SK-N-MC (cell line): ENCODE results near the gene CD300E.

Experiments used
- DNase-seq: peaks from one replicate; pipeline ENCODE4 v3.0.0-alpha.2; 2011; ENCODE audit warnings: low read depth, low spot score
- H3K27ac ChIP-seq: fragments of 200-600 bp; sonication (generic); 2 replicates; pipeline ENCODE4 v1.5.1; 2016; ENCODE audit warnings: mixed run types
- H3K36me3 ChIP-seq: fragments of 200-600 bp; sonication (generic); 2 replicates; pipeline ENCODE4 v1.6.1; 2017; ENCODE audit warnings: antibody characterized with exemption, low read length, mixed read lengths; ENCODE audit not compliant: insufficient read depth
- H3K4me3 ChIP-seq: fragments of 200-600 bp; sonication (generic); 2 replicates; pipeline ENCODE4 v1.5.1; 2016
- H3K9ac ChIP-seq: fragments of 200-600 bp; sonication (generic); 2 replicates; pipeline ENCODE4 v1.8.0; 2017; ENCODE audit warnings: mixed run types, mixed read lengths; ENCODE audit not compliant: insufficient read length
- H3K9me3 ChIP-seq: fragments of 200-600 bp; sonication (generic); 2 replicates; pipeline ENCODE4 v1.6.1; 2017; ENCODE audit warnings: low read depth, mild to moderate bottlenecking, antibody characterized with exemption, low read length, moderate library complexity, mixed read lengths
- EZH2 ChIP-seq: fragments of 200-600 bp; sonication (generic); IDR thresholded peaks from one replicate; pipeline ENCODE4 v1.6.1; 2017; ENCODE audit warnings: antibody characterized with exemption
- FOXP2 ChIP-seq: optimal IDR thresholded peaks from 2 replicates; pipeline ENCODE3; 2011; ENCODE audit warnings: mild to moderate bottlenecking, moderate library complexity; ENCODE audit not compliant: insufficient read depth; ENCODE audit errors: extremely low read length, control extremely low read depth
- POLR2AphosphoS5 ChIP-seq: IDR thresholded peaks from 2 replicates; pipeline ENCODE4 v1.6.1; 2012; ENCODE audit warnings: mild to moderate bottlenecking, low read depth, low read length, borderline replicate concordance

The CD300E gene

DNA sequence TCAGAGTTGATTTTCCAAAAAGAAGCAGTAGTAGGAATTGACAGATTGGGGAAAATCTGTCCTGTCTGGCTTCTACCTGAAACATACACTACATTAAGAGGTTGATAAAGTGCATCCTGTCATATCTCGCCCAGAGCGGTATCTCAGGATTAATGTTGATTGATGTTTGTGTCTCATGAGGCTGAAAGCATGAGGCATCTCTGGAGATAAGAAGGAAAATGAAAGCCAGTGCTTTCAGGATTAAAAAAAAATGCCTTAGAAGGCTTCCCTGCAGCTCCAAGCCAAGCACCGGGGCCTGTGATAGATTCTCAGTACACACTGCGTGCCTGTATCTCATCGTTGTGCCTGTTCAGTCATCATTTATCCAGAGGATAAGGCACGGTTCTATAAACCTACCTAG lies 26.4 kb upstream of the CD300E start:
- H3K27ac ChIP-seq, result no peak overlapping the region

DNA sequence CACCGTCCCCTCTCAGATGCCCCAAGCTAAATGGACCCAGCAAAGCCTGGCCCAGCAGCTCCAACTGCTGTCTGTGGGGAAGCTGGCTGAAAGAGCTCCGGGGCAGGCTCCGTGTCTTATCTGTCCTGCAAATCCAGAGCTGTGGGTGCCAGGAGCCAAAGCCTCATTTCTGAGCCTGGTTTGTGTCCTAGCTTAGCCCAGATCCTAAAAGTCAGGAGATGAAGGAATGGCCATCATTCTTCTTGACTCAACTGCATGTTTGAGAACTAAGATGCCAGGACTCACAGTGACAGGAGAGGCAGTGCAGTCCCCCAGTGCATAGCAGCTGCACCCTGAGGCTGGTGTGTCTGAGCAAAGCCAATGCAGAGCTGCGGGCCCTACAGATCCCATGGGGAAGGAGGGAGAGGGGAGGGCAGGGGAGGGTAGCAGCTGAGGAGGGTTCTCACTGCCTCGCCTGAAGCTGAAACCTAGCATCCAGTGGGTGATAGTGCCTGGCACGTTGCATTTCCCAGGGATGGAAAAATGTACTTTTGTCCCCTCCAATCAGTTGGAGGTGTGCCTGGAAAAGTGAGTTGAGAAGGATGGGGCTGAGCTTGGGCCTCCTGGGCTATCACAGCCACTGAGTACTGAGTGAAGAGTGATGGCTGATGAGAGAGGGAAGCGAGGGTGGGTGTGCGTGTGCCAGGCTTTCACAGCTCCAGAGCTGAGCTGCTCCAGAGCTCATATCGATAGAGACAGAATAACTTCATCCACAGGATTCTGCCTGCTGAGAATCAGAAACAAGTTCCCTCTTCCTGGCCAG lies 24.5 kb upstream of the CD300E start:
- no peak overlapping the region for H3K4me3 ChIP-seq
- TF ChIP-seq POLR2AphosphoS5 (no peak), EZH2 (no peak), FOXP2 (no peak)
- no peak overlapping the region for H3K9ac ChIP-seq
- no peak overlapping the region for H3K27ac ChIP-seq
- no peak for DNase-seq
- no peaks in the 10 kb centered on the region for H3K9me3 ChIP-seq
- H3K36me3 ChIP-seq, result no peaks in the 10 kb centered on the region

More for the DNA sequence above, 26.4 kb upstream of the CD300E start:
- Histone ChIP-seq H3K9ac (no peak overlapping the region), H3K9me3 (no peaks in the 10 kb centered on the region), H3K36me3 (no peaks in the 10 kb centered on the region), H3K4me3 (no peak overlapping the region)
- TF ChIP-seq FOXP2, result no peak
- no peak for TF ChIP-seq POLR2AphosphoS5
- TF ChIP-seq EZH2, result no peak
- DNase-seq, result no peak

DNA sequence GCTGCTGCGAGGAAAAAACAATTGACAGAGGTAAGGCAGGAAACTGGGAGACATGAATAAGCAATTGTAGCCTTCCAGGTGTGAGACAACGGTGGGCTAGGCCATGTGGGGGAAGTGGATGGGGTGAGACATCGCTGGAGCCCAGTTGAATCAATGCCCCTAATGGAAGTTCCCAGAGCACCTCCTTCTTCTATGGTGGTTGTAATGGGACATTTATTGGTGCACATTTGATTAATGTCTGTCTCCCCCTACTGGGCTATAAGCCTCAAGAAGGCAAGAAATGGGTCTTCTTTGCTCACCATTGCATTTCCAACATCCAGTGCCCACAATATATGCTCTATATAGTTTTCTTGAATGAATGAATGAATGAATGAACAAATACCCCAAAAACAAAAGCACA lies 22.7 kb upstream of the CD300E start:
- no peak for DNase-seq

DNA sequence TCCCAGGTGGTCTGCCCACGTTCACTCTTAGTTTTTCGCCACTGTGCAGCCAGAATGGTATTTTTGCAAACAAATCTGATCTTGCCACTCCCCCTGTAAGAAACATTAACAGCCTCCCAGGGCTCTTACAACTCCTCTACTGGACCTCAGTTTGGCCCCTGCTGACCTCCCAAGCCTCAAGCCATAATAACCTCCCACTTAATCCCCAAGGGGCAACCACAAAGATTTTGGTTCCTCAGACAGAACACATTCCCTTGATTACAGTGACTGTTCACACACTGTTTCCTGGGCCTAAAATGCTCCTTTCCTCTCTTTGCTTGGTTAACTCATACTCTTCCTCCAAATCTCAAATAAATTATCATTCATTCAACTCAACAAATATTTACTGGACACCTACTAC lies 21.5 kb upstream of the CD300E start:
- Histone ChIP-seq H3K36me3 (no peaks in the 10 kb centered on the region), H3K4me3 (no peak overlapping the region), H3K9ac (no peak overlapping the region), H3K9me3 (no peaks in the 10 kb centered on the region), H3K27ac (no peak overlapping the region)
- TF ChIP-seq POLR2AphosphoS5, result no peak
- no peak for TF ChIP-seq FOXP2
- TF ChIP-seq EZH2, result no peak
- no peak for DNase-seq

More for the DNA sequence above, 22.7 kb upstream of the CD300E start:
- no peak for TF ChIP-seq POLR2AphosphoS5
- no peak for TF ChIP-seq EZH2
- no peak for TF ChIP-seq FOXP2
- Histone ChIP-seq H3K27ac (no peak overlapping the region), H3K4me3 (no peak overlapping the region), H3K36me3 (no peaks in the 10 kb centered on the region), H3K9me3 (no peaks in the 10 kb centered on the region), H3K9ac (no peak overlapping the region)

DNA sequence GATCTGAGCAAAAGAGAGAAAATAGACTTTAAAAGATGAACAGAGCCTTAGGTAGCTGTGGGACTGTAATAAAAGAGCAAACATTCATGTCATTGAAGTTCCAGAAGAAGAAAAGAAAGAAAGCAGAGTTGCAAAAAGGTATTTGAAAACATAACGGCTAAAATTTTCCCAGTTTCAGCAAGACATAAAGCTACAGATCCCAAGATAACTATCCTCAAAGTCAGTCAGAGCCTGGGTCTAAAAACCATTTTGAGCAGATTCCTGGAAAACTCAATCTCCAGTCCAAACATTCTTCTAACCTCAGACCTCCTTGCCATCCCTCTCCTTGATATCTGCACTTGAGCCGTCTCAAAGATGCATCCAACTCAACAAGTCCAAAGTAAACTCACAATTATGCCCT lies 20.9 kb upstream of the CD300E start:
- no peak overlapping the region for H3K4me3 ChIP-seq
- no peaks in the 10 kb centered on the region for H3K9me3 ChIP-seq
- TF ChIP-seq FOXP2, result no peak
- TF ChIP-seq POLR2AphosphoS5, result no peak
- no peak for TF ChIP-seq EZH2

DNA sequence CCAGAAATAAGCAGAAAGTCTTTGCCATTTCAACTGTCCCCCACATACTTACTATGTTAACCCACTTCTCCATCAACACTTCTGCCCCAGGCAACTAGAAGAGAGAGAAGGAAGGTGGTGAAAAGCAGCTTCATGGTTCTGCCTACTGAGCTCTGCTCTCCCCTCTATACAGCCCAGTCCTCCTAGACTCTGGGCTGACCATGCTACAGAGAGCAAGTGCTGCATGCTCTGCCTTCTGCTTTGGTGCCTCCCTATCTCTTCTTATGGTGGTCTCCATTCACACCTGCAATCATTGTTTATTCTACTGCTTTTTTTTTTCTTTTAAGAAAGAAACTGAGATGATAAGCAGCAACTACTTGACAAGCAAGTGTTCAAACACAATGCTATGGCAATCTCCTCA lies 20.3 kb upstream of the CD300E start:
- H3K27ac ChIP-seq, result no peak overlapping the region
- no peak overlapping the region for H3K9ac ChIP-seq
- no peaks in the 10 kb centered on the region for H3K36me3 ChIP-seq
- no peaks in the 10 kb centered on the region for H3K9me3 ChIP-seq
- H3K4me3 ChIP-seq, result no peak overlapping the region
- TF ChIP-seq FOXP2, result no peak
- TF ChIP-seq POLR2AphosphoS5, result no peak
- TF ChIP-seq EZH2, result no peak
- no peak for DNase-seq

More for the DNA sequence above, 20.9 kb upstream of the CD300E start:
- no peaks in the 10 kb centered on the region for H3K36me3 ChIP-seq
- H3K27ac ChIP-seq, result no peak overlapping the region
- DNase-seq, result no peak
- no peak overlapping the region for H3K9ac ChIP-seq

DNA sequence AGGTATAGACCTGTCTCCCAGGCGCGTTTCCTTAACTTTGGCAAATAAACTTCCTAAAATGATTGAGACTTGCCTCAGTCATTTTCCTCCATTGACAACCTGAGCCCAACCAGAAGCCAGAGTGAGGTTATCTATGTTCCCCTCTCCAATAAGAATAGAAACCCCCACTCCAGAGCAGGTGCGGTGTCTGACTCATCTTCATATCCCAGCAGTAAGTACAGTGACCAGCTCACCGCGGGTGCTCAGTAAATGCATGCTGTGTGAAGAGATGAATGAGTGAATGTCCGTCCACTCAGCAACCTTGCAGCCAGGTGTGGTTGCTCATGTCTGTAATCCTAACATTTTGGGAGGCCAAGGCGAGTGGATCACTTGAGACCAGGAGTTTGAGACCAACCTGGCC lies 19.5 kb upstream of the CD300E start:
- H3K9ac ChIP-seq, result no peak overlapping the region
- TF ChIP-seq FOXP2 (no peak), POLR2AphosphoS5 (no peak), EZH2 (no peak)
- no peak for DNase-seq
- H3K4me3 ChIP-seq, result no peak overlapping the region
- H3K27ac ChIP-seq, result no peak overlapping the region
- no peaks in the 10 kb centered on the region for H3K9me3 ChIP-seq
- H3K36me3 ChIP-seq, result no peaks in the 10 kb centered on the region

DNA sequence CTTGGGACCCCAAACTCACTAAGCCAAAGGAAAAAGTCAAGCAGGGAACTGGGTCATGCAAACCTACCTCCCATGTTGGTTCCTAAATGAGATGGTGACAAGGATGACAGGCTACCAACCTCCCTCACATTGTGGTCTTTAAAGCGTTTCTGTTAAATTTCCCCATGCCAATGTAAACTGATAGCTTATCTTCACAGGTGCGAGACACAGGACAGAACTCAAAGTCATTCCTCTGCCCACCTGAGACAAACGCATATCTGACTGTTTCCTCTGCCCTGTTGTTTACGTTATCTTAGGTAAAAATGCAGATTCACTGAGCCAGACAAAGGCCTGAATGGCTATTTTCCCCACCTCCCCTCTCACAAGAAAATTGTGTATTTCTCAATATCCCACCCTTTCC lies 19.0 kb upstream of the CD300E start:
- Histone ChIP-seq H3K9ac (no peak overlapping the region), H3K36me3 (no peaks in the 10 kb centered on the region), H3K9me3 (no peaks in the 10 kb centered on the region), H3K4me3 (no peak overlapping the region), H3K27ac (no peak overlapping the region)
- DNase-seq, result no peak
- TF ChIP-seq EZH2 (no peak), FOXP2 (no peak), POLR2AphosphoS5 (no peak)

DNA sequence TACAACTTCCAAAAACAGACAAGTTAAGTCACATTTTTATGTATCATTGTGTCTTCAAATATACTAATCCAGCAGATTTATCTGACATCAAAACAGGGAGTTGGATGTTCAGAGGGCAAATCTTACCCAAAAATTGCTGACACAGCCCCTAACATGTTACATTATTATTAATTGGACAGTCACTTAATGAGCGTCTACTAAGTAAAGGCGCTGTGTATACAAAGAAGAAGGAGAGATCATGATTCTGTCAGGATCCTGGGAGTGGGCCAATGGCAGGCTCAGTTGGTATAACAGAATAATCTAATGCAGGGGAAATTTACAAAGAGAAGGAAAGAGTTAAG lies 18.4 kb upstream of the CD300E start:
- Histone ChIP-seq H3K27ac (no peak overlapping the region), H3K9me3 (no peaks in the 10 kb centered on the region), H3K4me3 (no peak overlapping the region), H3K36me3 (no peaks in the 10 kb centered on the region), H3K9ac (no peak overlapping the region)
- no peak for DNase-seq
- no peak for TF ChIP-seq EZH2
- no peak for TF ChIP-seq FOXP2
- TF ChIP-seq POLR2AphosphoS5, result no peak
